ENCODE results near the gene STXBP6.

- TF ChIP-seq CREB5 (CRISPR knock-in tag; IDR thresholded peaks at IDR 0.05; ENCODE audit: low read depth) (no peak), OSR1 (CRISPR knock-in tag; IDR thresholded peaks at IDR 0.05) (no peak), ZFP30 (CRISPR knock-in tag; IDR thresholded peaks at IDR 0.05) (no peak), ZNF565 (CRISPR knock-in tag; conservative IDR thresholded peaks at IDR 0.05; ENCODE audit: low read depth) (no peak), PATZ1 (CRISPR knock-in tag; IDR thresholded peaks at IDR 0.05; ENCODE audit: borderline replicate concordance) (no peak), TOX (CRISPR knock-in tag; IDR thresholded peaks at IDR 0.05; ENCODE audit: borderline replicate concordance) (no peak), ARNTL (CRISPR knock-in tag; IDR thresholded peaks at IDR 0.05; ENCODE audit: borderline replicate concordance, low read depth) (no peak), ZFP3 (CRISPR knock-in tag; IDR thresholded peaks at IDR 0.05) (no peak), ESRRG (CRISPR knock-in tag; IDR thresholded peaks at IDR 0.05) (no peak), PPARA (CRISPR knock-in tag; IDR thresholded peaks at IDR 0.05; ENCODE audit: borderline replicate concordance) (no peak)
- TF ChIP-seq, protein P1, sequence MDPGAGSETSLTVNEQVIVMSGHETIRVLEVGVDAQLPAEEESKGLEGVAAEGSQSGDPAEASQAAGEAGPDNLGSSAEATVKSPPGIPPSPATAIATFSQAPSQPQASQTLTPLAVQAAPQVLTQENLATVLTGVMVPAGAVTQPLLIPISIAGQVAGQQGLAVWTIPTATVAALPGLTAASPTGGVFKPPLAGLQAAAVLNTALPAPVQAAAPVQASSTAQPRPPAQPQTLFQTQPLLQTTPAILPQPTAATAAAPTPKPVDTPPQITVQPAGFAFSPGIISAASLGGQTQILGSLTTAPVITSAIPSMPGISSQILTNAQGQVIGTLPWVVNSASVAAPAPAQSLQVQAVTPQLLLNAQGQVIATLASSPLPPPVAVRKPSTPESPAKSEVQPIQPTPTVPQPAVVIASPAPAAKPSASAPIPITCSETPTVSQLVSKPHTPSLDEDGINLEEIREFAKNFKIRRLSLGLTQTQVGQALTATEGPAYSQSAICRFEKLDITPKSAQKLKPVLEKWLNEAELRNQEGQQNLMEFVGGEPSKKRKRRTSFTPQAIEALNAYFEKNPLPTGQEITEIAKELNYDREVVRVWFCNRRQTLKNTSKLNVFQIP (CRISPR knock-in tag; IDR thresholded peaks at IDR 0.05; ENCODE audit: borderline replicate concordance, low read depth): no peak
These were observed 248.9 kb downstream of the STXBP6 start for GRCh38 chr14:24801024-24801423.
